HCT116 (cell line): ENCODE results near the gene EBI3.

Experiments used
- FOSL1 ChIP-seq: IDR thresholded peaks from 2 replicates; pipeline ENCODE4 v1.6.1; 2012; ENCODE audit warnings: low read depth
- POLR2A ChIP-seq: IDR thresholded peaks from 2 replicates; pipeline ENCODE4 v1.7.0; 2011; ENCODE audit warnings: borderline replicate concordance; ENCODE audit not compliant: insufficient read depth, insufficient read length; ENCODE audit errors: extremely low read depth
- ZNF274 ChIP-seq: fragments of 200-500 bp; sonication (Bioruptor generic); IDR thresholded peaks from 2 replicates; pipeline ENCODE4 v1.6.1; 2014; ENCODE audit warnings: mild to moderate bottlenecking, low read depth, low read length, inconsistent platforms

GRCh38 chr19:4234142-4234861, 5.0 kb downstream of the EBI3 start:
- TF ChIP-seq ZNF274: no peak
- no peak for TF ChIP-seq FOSL1
- no peak for TF ChIP-seq POLR2A
